K562 (cell line): ENCODE results near the gene MAP1LC3A. TPM values are rescaled to one million over a fixed set of nuclear protein-coding genes. Genes with fewer than 3 reads are reported as not detected.

Experiments
- ASH1L ChIP-seq: fragments of 450-650 bp; IDR thresholded peaks from 2 replicates; pipeline ENCODE4 v1.6.1; 2018; ENCODE audit warnings: borderline replicate concordance, mild to moderate bottlenecking, low read depth; ENCODE audit not compliant: partially characterized antibody
- ATF7 ChIP-seq: fragments of 450-650 bp; IDR thresholded peaks from 2 replicates; pipeline ENCODE4 v1.7.1; 2014; ENCODE audit warnings: mild to moderate bottlenecking, moderate library complexity
- LEF1 ChIP-seq: fragments of 450-650 bp; IDR thresholded peaks from 2 replicates; pipeline ENCODE4 v1.6.1; 2016; ENCODE audit warnings: mild to moderate bottlenecking
- MAZ ChIP-seq, 2 experiments: fragments of 450-650 bp in 1 of 2; sonication (generic) in 1 of 2; formaldehyde crosslinking; IDR thresholded peaks in 1 of 2; conservative IDR thresholded peaks in 1 of 2; 2 replicates each; pipeline versions ENCODE4 v1.4.0 to v1.5.0; 2020; ENCODE audit warnings: mild to moderate bottlenecking in 1 of 2, missing genetic modification reagents in 1 of 2
- NCOA4 ChIP-seq: fragments of 450-650 bp; IDR thresholded peaks from 2 replicates; pipeline ENCODE4 v1.6.1; 2018; ENCODE audit warnings: mild to moderate bottlenecking; ENCODE audit not compliant: partially characterized antibody
- PBX2 ChIP-seq, 2 experiments: IDR thresholded peaks in 1 of 2; conservative IDR thresholded peaks in 1 of 2; 2 replicates each; pipeline ENCODE4 v1.6.1; 2016; ENCODE audit warnings: low read depth in 2 of 2, mild to moderate bottlenecking in 1 of 2, missing compliant biosample characterization in 1 of 2, missing genetic modification characterization in 1 of 2, moderate library complexity in 1 of 2
- PKNOX1 ChIP-seq: fragments of 450-650 bp; IDR thresholded peaks from 2 replicates; pipeline ENCODE4 v1.6.1; 2016
- POLR2G ChIP-seq: fragments of 200-400 bp; formaldehyde crosslinking; IDR thresholded peaks from 2 replicates; pipeline ENCODE4 v1.6.1; 2017; ENCODE audit warnings: low read depth, mild to moderate bottlenecking, antibody characterized with exemption, low read length, moderate library complexity
- PURB ChIP-seq: sonication (generic); formaldehyde crosslinking; IDR thresholded peaks from 2 replicates; pipeline ENCODE4 v1.9.0; 2021; ENCODE audit warnings: low read depth, mild to moderate bottlenecking, missing genetic modification reagents
- SMARCA4 ChIP-seq: fragments of 450-650 bp; IDR thresholded peaks from 2 replicates; pipeline ENCODE4 v1.6.1; 2016
- TCF3 ChIP-seq: sonication (generic); formaldehyde crosslinking; IDR thresholded peaks from 2 replicates; pipeline ENCODE4 v1.4.0; 2020; ENCODE audit warnings: mild to moderate bottlenecking, missing genetic modification reagents
- ZNF76 ChIP-seq: fragments of 250-450 bp; sonication (Bioruptor Pico); IDR thresholded peaks from 2 replicates; pipeline ENCODE4 v1.4.0; 2020; ENCODE audit warnings: mild to moderate bottlenecking, moderate library complexity, borderline replicate concordance
- polyA plus RNA-seq, 8 experiments: library from polyadenylated mRNA; depleted of rRNA in 4 of 8; stranded (reverse) in 5 of 8; unstranded in 3 of 8; fragments of >200 nt; fragmentation: Nextera tagmentation in 2 of 8; fragmentation: Illumina TruSeq in 1 of 8; extraction: Ambion mirVana in 2 of 8; extraction: Trizol in 1 of 8; gene quantifications; 2 replicates each; pipeline versions ENCODE4 v1.2.1 to v1.2.3, GENCODE V29; 2011 to 2014; ENCODE audit warnings: inconsistent platforms in 1 of 8, missing spikeins in 1 of 8
- total RNA-seq, 7 experiments: library from RNA; depleted of rRNA in 6 of 7; stranded (reverse); fragments of >200 nt in 6 of 7; fragmentation: Illumina TruSeq in 2 of 7; extraction: Trizol in 2 of 7; gene quantifications; 2 replicates each; pipeline versions ENCODE4 v1.2.1 to v1.2.3, GENCODE V29; 2011 to 2021; ENCODE audit warnings: low replicate concordance in 1 of 7
- TF ChIP-seq, protein P1 (sequence below): sonication (generic); formaldehyde crosslinking; IDR thresholded peaks from 2 replicates; pipeline ENCODE4 v1.5.0; 2020; ENCODE audit warnings: missing genetic modification reagents
- TF ChIP-seq, protein P2 (sequence below): sonication (generic); formaldehyde crosslinking; IDR thresholded peaks from 2 replicates; pipeline ENCODE4 v1.8.1; 2023; ENCODE audit warnings: missing genetic modification reagents, mild to moderate bottlenecking, borderline replicate concordance

MAP1LC3A gene
- total and polyA plus RNA-seq, 9 of the 15 experiments (the other 6 are each of a cell fraction or from before 2014, with no cell fraction given): 0.27 to 0.38 TPM; not detected in 7

DNA sequence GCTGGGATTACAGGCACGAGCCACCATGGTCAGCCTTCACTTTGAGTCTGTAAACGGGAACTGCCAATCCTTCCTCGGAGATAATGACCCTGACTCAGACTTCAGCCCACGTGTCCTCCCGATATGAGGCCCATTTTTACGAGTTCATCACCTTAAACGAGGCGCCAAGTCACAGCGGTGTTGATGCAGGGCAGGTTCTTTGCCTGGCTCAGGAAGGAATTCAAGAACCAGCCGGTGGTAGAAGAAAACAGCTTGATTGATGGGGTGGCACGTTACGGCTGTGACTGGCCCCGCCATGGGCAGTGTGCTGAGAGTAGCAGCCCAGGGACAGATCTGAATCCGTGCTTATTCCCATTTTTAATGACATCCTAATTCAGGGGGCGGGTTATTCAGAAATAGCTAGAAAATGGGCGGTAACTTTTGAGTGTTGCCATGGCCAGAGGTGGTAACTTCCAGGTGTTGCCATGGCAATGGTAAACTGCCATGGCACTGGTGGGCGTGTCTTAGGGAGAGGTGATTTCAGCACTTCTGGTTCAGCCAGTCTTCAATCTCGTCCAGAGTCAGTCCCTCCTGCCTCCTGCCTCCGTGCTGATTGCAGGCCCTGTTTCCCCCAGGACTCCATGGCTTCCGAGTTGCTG is 9.1 kb upstream of the MAP1LC3A start (continued):
- TF ChIP-seq PBX2 (CRISPR knock-in tag; IDR thresholded peaks at IDR 0.05; ENCODE audit: low read depth): no peak
- no peak for TF ChIP-seq PBX2 (tag; conservative IDR thresholded peaks at IDR 0.05; ENCODE audit: low read depth)
- no peak for TF ChIP-seq ATF7
- TF ChIP-seq NCOA4: no peak
- TF ChIP-seq LEF1: peak; percentile 23; the same call in 1 of the 2 replicates
- TF ChIP-seq MAZ (CRISPR knock-in tag; conservative IDR thresholded peaks at IDR 0.05 in 1 of 2, IDR thresholded peaks at IDR 0.05 in 1 of 2): no peak
- peak; percentile 51; the same call in 1 of the 2 replicates for TF ChIP-seq PKNOX1
- TF ChIP-seq TCF3 (CRISPR knock-in tag): peak; percentile 44; the same call in 1 of the 2 replicates
- no peak for TF ChIP-seq ASH1L
- no peak for TF ChIP-seq ZNF76 (CRISPR knock-in tag)
- TF ChIP-seq PURB (CRISPR knock-in tag): no peak
- TF ChIP-seq, protein P1, sequence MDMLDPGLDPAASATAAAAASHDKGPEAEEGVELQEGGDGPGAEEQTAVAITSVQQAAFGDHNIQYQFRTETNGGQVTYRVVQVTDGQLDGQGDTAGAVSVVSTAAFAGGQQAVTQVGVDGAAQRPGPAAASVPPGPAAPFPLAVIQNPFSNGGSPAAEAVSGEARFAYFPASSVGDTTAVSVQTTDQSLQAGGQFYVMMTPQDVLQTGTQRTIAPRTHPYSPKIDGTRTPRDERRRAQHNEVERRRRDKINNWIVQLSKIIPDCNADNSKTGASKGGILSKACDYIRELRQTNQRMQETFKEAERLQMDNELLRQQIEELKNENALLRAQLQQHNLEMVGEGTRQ (CRISPR knock-in tag): peak; percentile 71
- TF ChIP-seq, protein P2, sequence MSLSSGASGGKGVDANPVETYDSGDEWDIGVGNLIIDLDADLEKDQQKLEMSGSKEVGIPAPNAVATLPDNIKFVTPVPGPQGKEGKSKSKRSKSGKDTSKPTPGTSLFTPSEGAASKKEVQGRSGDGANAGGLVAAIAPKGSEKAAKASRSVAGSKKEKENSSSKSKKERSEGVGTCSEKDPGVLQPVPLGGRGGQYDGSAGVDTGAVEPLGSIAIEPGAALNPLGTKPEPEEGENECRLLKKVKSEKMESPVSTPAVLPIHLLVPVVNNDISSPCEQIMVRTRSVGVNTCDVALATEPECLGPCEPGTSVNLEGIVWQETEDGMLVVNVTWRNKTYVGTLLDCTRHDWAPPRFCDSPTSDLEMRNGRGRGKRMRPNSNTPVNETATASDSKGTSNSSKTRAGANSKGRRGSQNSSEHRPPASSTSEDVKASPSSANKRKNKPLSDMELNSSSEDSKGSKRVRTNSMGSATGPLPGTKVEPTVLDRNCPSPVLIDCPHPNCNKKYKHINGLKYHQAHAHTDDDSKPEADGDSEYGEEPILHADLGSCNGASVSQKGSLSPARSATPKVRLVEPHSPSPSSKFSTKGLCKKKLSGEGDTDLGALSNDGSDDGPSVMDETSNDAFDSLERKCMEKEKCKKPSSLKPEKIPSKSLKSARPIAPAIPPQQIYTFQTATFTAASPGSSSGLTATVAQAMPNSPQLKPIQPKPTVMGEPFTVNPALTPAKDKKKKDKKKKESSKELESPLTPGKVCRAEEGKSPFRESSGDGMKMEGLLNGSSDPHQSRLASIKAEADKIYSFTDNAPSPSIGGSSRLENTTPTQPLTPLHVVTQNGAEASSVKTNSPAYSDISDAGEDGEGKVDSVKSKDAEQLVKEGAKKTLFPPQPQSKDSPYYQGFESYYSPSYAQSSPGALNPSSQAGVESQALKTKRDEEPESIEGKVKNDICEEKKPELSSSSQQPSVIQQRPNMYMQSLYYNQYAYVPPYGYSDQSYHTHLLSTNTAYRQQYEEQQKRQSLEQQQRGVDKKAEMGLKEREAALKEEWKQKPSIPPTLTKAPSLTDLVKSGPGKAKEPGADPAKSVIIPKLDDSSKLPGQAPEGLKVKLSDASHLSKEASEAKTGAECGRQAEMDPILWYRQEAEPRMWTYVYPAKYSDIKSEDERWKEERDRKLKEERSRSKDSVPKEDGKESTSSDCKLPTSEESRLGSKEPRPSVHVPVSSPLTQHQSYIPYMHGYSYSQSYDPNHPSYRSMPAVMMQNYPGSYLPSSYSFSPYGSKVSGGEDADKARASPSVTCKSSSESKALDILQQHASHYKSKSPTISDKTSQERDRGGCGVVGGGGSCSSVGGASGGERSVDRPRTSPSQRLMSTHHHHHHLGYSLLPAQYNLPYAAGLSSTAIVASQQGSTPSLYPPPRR (CRISPR knock-in tag): no peak
- TF ChIP-seq POLR2G: no peak
- TF ChIP-seq SMARCA4: peak; percentile 58
